ENCODE measurements around the gene PTPRT. TPM values are rescaled to one million over a fixed set of nuclear protein-coding genes. Genes with fewer than 3 reads are reported as not detected.

PTPRT gene
- total RNA-seq, 1 donor = not detected

DNA sequence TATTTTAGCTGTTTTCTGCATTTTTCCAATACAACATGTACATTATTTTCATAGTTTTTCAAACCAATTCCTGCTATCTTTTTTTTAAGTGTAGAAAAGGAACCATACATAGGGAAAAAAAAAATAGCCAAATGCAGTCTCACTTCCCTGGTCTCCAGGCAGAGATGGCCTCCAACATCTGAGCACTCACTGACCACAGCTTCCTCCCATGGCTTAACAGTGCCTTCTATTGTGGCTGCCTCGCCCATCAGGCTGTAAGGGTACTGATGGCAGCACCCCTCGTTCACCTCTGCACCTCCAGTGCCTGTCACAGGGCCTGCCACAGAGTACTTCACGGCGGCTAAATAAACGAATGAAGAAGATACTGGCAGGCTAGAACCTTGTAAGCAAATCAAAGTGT lies 591.1 kb downstream of the PTPRT start:
- DNase-seq (ENCODE audit: low read depth) = no peak
- TF ChIP-seq, protein P1, sequence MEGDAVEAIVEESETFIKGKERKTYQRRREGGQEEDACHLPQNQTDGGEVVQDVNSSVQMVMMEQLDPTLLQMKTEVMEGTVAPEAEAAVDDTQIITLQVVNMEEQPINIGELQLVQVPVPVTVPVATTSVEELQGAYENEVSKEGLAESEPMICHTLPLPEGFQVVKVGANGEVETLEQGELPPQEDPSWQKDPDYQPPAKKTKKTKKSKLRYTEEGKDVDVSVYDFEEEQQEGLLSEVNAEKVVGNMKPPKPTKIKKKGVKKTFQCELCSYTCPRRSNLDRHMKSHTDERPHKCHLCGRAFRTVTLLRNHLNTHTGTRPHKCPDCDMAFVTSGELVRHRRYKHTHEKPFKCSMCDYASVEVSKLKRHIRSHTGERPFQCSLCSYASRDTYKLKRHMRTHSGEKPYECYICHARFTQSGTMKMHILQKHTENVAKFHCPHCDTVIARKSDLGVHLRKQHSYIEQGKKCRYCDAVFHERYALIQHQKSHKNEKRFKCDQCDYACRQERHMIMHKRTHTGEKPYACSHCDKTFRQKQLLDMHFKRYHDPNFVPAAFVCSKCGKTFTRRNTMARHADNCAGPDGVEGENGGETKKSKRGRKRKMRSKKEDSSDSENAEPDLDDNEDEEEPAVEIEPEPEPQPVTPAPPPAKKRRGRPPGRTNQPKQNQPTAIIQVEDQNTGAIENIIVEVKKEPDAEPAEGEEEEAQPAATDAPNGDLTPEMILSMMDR (IDR thresholded peaks at IDR 0.05; ENCODE audit: insufficient read depth, low read depth, low read length) = no peak
- H3K4me3 ChIP-seq (ENCODE audit: low read depth, low read length) = no peak overlapping the region

DNA sequence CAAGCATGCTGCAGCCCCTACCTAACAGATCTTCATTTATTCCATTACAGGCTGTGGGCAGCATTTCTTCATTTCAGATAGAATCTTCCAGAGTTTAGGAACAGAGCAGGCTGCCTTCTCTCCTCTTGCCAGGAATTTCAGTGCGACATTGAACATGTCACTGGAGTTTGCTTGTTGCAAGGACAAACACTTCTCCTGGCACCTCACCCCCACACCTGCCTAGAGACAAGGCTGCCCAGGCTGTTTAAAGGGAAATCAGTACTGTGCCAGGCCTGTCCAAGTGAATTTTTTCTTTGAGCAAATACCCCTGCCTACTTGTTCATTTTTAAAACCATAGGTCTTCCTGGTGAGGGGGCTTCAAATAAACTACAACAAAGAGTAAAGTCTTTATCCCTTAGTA lies 594.1 kb downstream of the PTPRT start:
- TF ChIP-seq, protein P1 (IDR thresholded peaks at IDR 0.05; ENCODE audit: insufficient read depth, low read depth, low read length) = no peak
- no peak overlapping the region for H3K4me3 ChIP-seq (ENCODE audit: low read depth, low read length)
- no peak for DNase-seq (ENCODE audit: low read depth)

DNA sequence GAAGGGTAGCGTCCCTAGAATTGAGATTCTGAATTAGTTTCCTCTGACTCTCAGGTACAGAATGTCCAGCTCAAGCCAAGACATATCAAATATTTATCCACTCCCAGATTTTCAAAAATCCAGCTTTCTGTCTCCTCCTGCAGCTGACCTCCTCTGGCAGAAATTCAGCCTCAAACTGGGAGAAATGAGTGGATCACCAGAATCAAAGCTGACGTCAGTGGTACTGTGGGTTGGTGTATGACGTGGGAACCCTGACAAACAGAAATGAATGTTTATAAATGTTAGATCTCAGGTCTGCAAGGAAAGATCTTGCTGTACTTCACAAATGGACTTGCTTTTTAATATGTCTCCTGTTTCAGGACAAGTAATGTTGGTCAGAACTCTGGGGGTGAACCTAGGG lies 595.0 kb downstream of the PTPRT start:
- TF ChIP-seq, protein P1 (IDR thresholded peaks at IDR 0.05; ENCODE audit: insufficient read depth, low read depth, low read length) = no peak
- no peak overlapping the region for H3K4me3 ChIP-seq (ENCODE audit: low read depth, low read length)

DNA sequence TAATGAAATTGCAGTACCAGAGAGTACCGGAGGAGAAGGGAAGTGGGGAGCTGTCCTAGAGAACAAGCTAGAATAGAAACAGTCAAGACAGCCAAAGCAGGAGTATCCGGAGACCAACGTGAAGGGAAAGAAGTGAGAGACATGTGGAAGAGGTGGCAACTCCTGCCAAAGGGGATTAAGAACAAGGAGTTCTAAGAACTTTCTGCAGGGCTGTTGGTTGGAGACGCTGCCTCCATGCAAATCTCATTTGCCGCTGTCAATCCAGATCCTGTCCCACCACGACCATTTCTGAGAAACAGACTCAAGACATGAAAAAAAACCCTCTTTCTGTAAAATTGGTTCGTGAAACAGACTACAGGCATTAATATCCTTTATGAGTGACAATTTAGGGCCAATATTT lies 595.7 kb downstream of the PTPRT start:
- TF ChIP-seq, protein P1 (IDR thresholded peaks at IDR 0.05; ENCODE audit: insufficient read depth, low read depth, low read length) = no peak
- no peak for DNase-seq (ENCODE audit: low read depth)
- no peak overlapping the region for H3K4me3 ChIP-seq (ENCODE audit: low read depth, low read length)

More for the DNA sequence above, 595.0 kb downstream of the PTPRT start:
- DNase-seq (ENCODE audit: low read depth) = no peak

DNA sequence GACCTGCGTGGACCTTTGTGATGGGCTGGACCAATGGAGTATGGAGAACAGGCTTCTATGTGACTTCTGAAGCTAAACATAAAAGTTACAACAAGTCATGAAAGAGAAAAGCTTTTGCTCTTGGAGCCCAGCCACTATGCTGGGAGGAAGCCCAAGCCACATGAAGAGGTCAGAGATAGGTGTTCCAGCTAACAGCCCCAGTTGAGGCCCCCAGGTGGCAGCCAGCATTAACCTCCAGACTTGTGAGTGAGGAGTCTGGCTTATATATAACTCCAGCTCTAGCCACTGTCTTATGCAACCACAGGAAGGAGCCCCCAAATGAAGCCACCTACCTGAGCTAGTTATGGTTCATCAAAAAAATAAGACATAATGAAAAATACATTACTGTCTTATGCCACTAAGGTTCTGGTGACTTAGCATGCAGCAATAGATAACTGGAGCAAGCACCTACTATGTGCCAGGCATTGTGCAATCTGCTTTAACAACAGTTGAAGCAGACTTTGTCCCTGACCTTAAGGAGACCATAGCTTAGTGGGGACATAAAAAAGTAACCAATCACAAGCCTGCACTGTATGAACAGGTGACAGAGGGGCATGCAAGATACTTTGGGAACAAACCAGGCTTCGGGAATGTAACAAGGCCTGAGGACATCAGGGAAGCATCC lies 599.6 kb downstream of the PTPRT start:
- TF ChIP-seq, protein P1 (IDR thresholded peaks at IDR 0.05; ENCODE audit: insufficient read depth, low read depth, low read length) = no peak
- no peak overlapping the region for H3K4me3 ChIP-seq (ENCODE audit: low read depth, low read length)

DNA sequence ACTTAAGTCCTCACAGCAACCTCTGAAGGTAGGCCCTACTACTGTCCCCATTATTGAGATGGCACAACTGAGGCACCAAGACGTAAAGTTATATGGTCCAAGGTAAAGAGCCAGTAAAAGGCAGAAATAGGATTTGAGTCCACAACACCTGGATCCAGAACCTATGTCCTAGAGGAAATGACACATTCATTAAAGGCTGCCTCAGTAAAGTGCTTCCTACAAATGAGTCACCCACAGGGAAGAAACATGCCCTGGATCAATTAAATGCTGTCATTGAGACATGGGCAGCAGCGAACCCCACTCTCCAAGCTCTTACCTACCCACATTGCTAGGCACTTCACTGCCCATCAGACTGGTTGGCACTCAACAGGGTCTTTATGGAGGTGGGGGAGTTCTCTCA lies 600.9 kb downstream of the PTPRT start:
- no peak for DNase-seq (ENCODE audit: low read depth)
- H3K4me3 ChIP-seq (ENCODE audit: low read depth, low read length) = no peak overlapping the region
- TF ChIP-seq, protein P1 (IDR thresholded peaks at IDR 0.05; ENCODE audit: insufficient read depth, low read depth, low read length) = no peak

More for the DNA sequence above, 599.6 kb downstream of the PTPRT start:
- DNase-seq (ENCODE audit: low read depth) = no peak

DNA sequence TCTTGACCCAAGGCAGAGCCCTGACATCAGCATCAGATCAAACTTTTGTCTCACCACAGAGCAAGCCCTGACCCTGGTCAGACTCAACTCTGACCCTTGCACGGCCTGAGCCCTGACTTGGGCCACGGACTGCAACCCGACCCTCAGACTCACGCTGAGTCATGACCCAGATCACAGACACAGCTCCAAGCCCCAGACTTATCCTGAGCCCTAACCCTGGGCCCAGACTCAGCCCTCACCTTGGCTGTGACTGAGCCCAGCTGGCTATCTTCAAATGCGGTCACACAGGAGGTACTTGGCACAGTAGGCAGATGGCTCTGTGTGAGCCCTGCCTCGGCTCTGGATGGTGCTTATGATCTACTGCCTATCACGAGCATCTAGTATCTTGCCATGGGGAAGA lies 602.3 kb downstream of the PTPRT start:
- TF ChIP-seq, protein P1 (IDR thresholded peaks at IDR 0.05; ENCODE audit: insufficient read depth, low read depth, low read length) = no peak
- DNase-seq (ENCODE audit: low read depth) = no peak
- H3K4me3 ChIP-seq (ENCODE audit: low read depth, low read length) = no peak overlapping the region
